Pancreas (tissue), 10 donors: ENCODE data around the gene MAG. TPM values are rescaled to one million over a fixed set of nuclear protein-coding genes. Genes with fewer than 3 reads are reported as not detected.
A peak's percentile ranks its signal among the peaks of the same experiment; 100 is the strongest.

Source experiments
- ATAC-seq, 4 donors: fragments of 200-7000 bp; cut with Tn5 transposase; one replicate each; pipeline versions ENCODE4 v1.8.0 to v1.9.1; 2020; ENCODE audit warnings: mild to moderate bottlenecking in 4 of 4, moderate library complexity in 4 of 4
- DNase-seq, 6 donors: peaks; one replicate each; pipeline ENCODE4 v3.0.0-alpha.2; 2020
- FAIRE-seq: peaks from 2 replicates; lab custom pipeline; 2012; peaks lifted over from hg19 to GRCh38; lab: Jason Lieb, UNC
- H3K27ac ChIP-seq, 4 donors: fragments of 200-600 bp; sonication (generic); 1 replicate in 3 of 4; 2 replicates in 1 of 4; pipeline versions ENCODE4 v1.5.0 to v1.8.0; 2020
- H3K27me3 ChIP-seq, 4 donors: fragments of 200-600 bp; one replicate each; pipeline ENCODE4 v1.8.0; 2021
- H3K36me3 ChIP-seq, 3 donors: fragments of 200-600 bp; sonication (generic) in 1 of 3; one replicate each; pipeline versions ENCODE4 v1.5.0 to v1.8.0; 2020 to 2021
- H3K4me1 ChIP-seq, 3 donors: fragments of 200-600 bp; one replicate each; pipeline ENCODE4 v1.8.0; 2021
- H3K4me3 ChIP-seq, 4 donors: fragments of 200-600 bp; sonication (generic) in 2 of 4; one replicate each; pipeline versions ENCODE4 v1.5.0 to v1.8.0; 2020 to 2021
- H3K9me3 ChIP-seq, 4 donors: fragments of 200-600 bp; one replicate each; pipeline ENCODE4 v1.8.0; 2021
- WGBS, 2 donors: extraction: QIAGEN DNeasy Blood & Tissue Kit; methylation state at CpG; one replicate each; pipeline ENCODE4 v1.1.7; 2013; 5-methylcytosine and 5-hydroxymethylcytosine counted together
- intact Hi-C, 3 donors: fragments of 100-400 bp; cut with DNase I; formaldehyde crosslinking; loops; one replicate each; pipeline versions ENCODE4 v1.11.1 to v1.14.2; 2022
- polyA plus RNA-seq, 2 donors: library from polyadenylated mRNA; stranded (reverse); fragments of 200-250 nt; gene quantifications; one replicate each; pipeline ENCODE4 v1.2.3, GENCODE V29; 2013
- total RNA-seq, 6 donors: library from RNA; stranded (reverse); fragmentation: NEBNext Ultra II Directional in 4 of 6; extraction: Animal tissue kit (Norgen Biotek cat#: 25700) in 4 of 6; gene quantifications; one replicate each; pipeline versions ENCODE4 v1.2.1 to v1.2.4, GENCODE V29; 2021 to 2023
- TF ChIP-seq, protein P1 (sequence below), 4 donors: fragments of 200-600 bp; sonication (generic) in 3 of 4; IDR thresholded peaks; one replicate each; pipeline versions ENCODE4 v1.5.0 to v1.8.0; 2021; ENCODE audit warnings: antibody characterized with exemption in 4 of 4
- donor health status: healthy with polysubstance abuse.
- donor health status: DM: no; HTN: no; CAD: no; lungs with moderate emphysema.
- donor health status: DM: no; HTN: no; CAD: no.
- donor health status: control.
- donor health status: control.
- donor health status: Bipolar disorder and iron deficiency.
- donor health status: DM: yes; HTN: yes; CAD: no.
- donor health status: DM: no; HTN: no; CAD: no.
- donor health status: DM: no; HTN: no; CAD: no.
- donor health status: DM: yes; HTN: yes; CAD: no.

Gene MAG
- total and polyA plus RNA-seq, 8 donors = 0.17 to 0.47 TPM; not detected in 6

DNA sequence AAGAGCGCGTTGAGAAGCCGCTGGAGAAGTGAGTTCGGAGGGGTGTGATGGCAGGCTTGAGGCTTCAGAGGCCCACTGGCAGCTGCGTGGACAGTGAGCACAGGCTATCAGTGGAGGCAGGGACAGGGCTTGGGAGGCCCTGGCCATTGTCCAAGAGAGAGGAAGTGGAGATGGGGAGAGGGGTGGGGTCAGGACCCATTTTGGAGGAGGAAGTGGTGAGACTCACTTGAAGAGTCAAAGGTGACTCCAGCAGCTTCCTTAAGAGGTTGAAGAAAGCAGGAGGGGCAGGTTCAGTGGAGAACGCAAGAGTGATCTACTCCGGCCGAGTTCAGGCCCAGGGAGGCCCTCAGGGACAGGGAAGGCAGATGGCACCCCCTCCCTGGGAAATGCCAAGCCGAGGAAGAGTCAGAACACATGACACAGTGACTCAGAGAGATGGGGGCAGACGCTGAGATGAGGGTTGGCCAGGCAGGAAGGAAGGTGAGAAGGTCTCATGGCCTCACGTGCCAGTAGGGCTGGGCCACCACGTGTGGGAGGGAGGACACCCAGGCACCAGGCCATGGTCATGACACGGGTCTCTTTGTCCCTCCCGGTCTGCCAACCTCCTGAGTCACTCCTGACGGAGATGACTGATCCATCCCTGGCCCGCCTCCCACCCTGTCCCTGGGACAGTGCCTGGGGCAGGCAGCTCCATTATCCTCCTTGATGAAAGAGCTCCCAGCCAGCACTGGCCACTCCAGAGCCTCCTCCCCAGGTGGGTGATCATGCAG is 26.9 kb downstream of the MAG start:
- intact Hi-C loops = no loop called here
- Histone ChIP-seq H3K4me1 (no peaks in the 10 kb centered on the region), H3K27me3 (no peaks in the 10 kb centered on the region), H3K9me3 (no peaks in the 10 kb centered on the region), H3K27ac (peak overlapping the region in 1 of 4 donors; percentile 23), H3K4me3 (no peak overlapping the region), H3K36me3 (no peaks in the 10 kb centered on the region)
- WGBS, 2 donors = 71 to 73% methylated on average over 15 to 16 of the region's 16 CpGs
- DNase-seq (peak in 3 of 6 donors; percentile 20 to 34 (median 27)), ATAC-seq (peak in 3 of 4 donors; percentile 40 to 65 (median 62)), FAIRE-seq (no peak)
- TF ChIP-seq, protein P1, sequence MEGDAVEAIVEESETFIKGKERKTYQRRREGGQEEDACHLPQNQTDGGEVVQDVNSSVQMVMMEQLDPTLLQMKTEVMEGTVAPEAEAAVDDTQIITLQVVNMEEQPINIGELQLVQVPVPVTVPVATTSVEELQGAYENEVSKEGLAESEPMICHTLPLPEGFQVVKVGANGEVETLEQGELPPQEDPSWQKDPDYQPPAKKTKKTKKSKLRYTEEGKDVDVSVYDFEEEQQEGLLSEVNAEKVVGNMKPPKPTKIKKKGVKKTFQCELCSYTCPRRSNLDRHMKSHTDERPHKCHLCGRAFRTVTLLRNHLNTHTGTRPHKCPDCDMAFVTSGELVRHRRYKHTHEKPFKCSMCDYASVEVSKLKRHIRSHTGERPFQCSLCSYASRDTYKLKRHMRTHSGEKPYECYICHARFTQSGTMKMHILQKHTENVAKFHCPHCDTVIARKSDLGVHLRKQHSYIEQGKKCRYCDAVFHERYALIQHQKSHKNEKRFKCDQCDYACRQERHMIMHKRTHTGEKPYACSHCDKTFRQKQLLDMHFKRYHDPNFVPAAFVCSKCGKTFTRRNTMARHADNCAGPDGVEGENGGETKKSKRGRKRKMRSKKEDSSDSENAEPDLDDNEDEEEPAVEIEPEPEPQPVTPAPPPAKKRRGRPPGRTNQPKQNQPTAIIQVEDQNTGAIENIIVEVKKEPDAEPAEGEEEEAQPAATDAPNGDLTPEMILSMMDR (IDR thresholded peaks at IDR 0.05) = no peak

DNA sequence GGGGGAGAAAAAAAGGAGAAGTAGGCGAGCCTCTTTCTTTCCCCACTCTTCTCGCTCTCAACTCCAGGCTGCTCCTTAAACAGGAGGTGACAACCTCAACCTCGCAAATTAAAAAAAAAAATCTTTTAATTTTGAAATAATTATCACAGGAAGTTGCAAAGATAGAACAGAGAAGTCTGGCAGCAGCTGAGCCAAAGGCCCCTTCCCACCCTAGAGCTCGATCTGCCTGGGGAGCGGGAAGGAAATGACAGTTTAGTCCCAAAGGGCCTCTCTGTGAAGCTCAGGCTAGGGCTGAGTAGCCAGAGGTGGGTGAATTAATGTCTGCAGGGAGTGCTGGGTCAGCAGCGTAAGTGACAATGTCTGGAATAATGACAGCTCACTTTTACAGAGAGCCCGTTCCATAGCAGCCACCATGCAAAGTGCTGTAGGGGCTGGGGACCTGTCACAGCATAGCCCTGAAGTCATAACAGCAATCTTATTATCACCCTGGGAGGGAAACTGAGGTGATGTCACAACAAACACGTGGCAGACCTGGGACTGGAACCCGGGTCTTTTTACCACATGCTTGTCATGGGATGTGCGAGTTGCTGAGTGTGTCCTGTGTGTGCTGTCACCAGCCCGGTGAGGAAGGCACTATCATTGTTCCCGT is 28.2 kb downstream of the MAG start:
- DNase-seq = no peak
- FAIRE-seq = no peak
- H3K4me1 ChIP-seq = no peaks in the 10 kb centered on the region
- 71 to 73% methylated on average over 12 of the region's 12 CpGs for WGBS, 2 donors
- H3K9me3 ChIP-seq = no peaks in the 10 kb centered on the region
- intact Hi-C loops = no loop called here
- no peaks in the 10 kb centered on the region for H3K36me3 ChIP-seq
- peak in 1 of 4 donors; percentile 17 for ATAC-seq
- TF ChIP-seq, protein P1 (IDR thresholded peaks at IDR 0.05) = no peak
- H3K4me3 ChIP-seq = no peak overlapping the region
- no peaks in the 10 kb centered on the region for H3K27me3 ChIP-seq
- H3K27ac ChIP-seq = no peak overlapping the region

DNA sequence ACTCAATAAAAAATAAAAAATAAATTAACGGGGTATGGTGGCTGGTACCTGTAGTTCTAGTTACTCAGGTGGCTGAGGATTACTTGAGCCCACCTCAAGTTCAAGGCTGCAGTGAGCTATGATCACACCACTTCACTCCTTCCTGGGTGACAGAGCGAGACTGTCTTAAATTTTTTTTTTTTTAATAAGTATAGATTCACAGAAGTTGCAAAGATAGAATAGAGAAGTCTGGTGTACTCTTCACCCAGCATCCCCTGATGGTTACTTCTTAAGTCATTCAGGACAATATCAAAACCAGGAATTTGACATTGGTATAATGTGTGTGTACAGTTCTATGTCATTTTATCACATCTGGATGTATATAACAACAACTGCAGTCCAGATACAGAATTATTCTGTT is 29.3 kb downstream of the MAG start:
- Histone ChIP-seq H3K36me3 (no peaks in the 10 kb centered on the region), H3K27me3 (no peaks in the 10 kb centered on the region), H3K27ac (no peak overlapping the region), H3K4me1 (no peaks in the 10 kb centered on the region), H3K9me3 (no peaks in the 10 kb centered on the region), H3K4me3 (no peak overlapping the region)
- DNase-seq (no peak), ATAC-seq (no peak), FAIRE-seq (no peak)
- intact Hi-C loops = no loop called here
- 87 to 88% methylated on average over 2 of the region's 2 CpGs for WGBS, 2 donors
- TF ChIP-seq, protein P1 (IDR thresholded peaks at IDR 0.05) = no peak

DNA sequence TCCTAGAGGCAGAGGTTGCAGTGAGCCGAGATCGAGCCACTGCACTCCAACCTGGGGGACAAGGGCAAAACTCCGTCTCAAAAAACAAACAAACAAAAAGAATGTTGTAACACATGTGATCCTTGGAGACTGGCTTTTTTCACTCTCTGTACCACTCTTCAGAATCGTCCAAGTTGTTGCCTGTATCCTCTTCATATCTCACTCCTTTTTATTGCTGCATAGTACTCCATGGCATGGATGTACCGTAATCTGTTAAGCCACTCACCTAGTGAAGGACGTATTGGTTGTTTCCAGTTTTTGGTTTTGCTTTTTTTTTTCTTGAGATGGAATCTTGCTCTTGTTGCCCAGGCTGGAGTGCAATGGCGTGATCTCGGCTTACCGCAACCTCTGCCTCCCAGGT is 30.1 kb downstream of the MAG start:
- TF ChIP-seq, protein P1 (IDR thresholded peaks at IDR 0.05) = no peak
- 85 to 91% methylated on average over 9 of the region's 9 CpGs for WGBS, 2 donors
- intact Hi-C loops = no loop called here
- H3K27ac ChIP-seq = no peak overlapping the region
- no peaks in the 10 kb centered on the region for H3K9me3 ChIP-seq
- H3K4me1 ChIP-seq = no peaks in the 10 kb centered on the region
- H3K36me3 ChIP-seq = no peaks in the 10 kb centered on the region
- H3K4me3 ChIP-seq = no peak overlapping the region
- no peak for ATAC-seq
- no peak for DNase-seq
- no peaks in the 10 kb centered on the region for H3K27me3 ChIP-seq
- FAIRE-seq = no peak

DNA sequence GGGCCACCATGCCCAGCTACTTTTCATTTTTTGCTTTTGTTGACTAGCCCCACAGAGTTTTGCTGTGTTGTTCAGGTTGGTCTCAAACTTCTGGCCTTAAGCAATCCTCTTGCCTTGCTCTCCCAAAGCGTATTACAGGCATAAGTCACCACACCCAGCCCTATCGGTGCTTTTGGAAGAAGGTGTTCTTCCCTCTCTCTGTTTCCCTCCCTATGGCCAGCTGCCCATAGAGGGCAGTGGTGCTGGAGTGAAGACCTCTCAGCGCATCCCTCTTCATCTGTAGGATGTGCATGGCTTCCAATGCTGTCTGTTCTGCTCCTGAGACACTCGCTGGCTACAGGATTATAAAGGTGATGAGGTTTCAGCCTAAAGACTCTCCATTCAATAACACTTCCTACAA is 35.7 kb downstream of the MAG start:
- ATAC-seq = no peak
- no peak for FAIRE-seq
- TF ChIP-seq, protein P1 (IDR thresholded peaks at IDR 0.05) = no peak
- H3K4me1 ChIP-seq = no peaks in the 10 kb centered on the region
- no peak overlapping the region for H3K4me3 ChIP-seq
- 71 to 75% methylated on average over 4 of the region's 4 CpGs for WGBS, 2 donors
- no peaks in the 10 kb centered on the region for H3K9me3 ChIP-seq
- no peak overlapping the region for H3K27ac ChIP-seq
- H3K36me3 ChIP-seq = no peaks in the 10 kb centered on the region
- no peaks in the 10 kb centered on the region for H3K27me3 ChIP-seq
- peak in 1 of 6 donors; percentile 3 for DNase-seq
- intact Hi-C loops = no loop called here
